Fibroblast of lung (primary cell): Measurements from ENCODE around the gene PIGX. TPM values are rescaled to one million over a fixed set of nuclear protein-coding genes. Genes with fewer than 3 reads are reported as not detected.

ENCODE experiments used
- DNase-seq, 2 donors: peaks; one replicate each; pipeline versions ENCODE4 v3.0.0 to v3.0.0-alpha.2; 2010; ENCODE audit warnings: low read depth in 2 of 2
- H2AFZ ChIP-seq: 2 replicates; pipeline ENCODE4 v1.5.1; 2012; ENCODE audit warnings: low read length, control low read depth, inconsistent platforms
- H3K27ac ChIP-seq: 2 replicates; pipeline ENCODE4 v1.5.1; 2011; ENCODE audit warnings: low read length, control low read depth; ENCODE audit not compliant: insufficient read depth
- H3K27me3 ChIP-seq: 2 replicates; pipeline ENCODE4 v1.5.1; 2011; ENCODE audit warnings: mild to moderate bottlenecking, low read length; ENCODE audit not compliant: control insufficient read depth, insufficient read depth
- H3K36me3 ChIP-seq: 2 replicates; pipeline ENCODE4 v1.5.1; 2011; ENCODE audit warnings: low read length; ENCODE audit not compliant: control insufficient read depth, insufficient read depth
- H3K4me1 ChIP-seq: 2 replicates; pipeline ENCODE4 v1.5.1; 2011; ENCODE audit warnings: low read length; ENCODE audit not compliant: control insufficient read depth, insufficient read depth; ENCODE audit errors: extremely low read depth
- H3K4me2 ChIP-seq: 2 replicates; pipeline ENCODE4 v1.5.1; 2011; ENCODE audit warnings: low read length, control low read depth; ENCODE audit not compliant: insufficient read depth; ENCODE audit errors: extremely low read depth
- H3K4me3 ChIP-seq, 4 experiments: fragments of 200-600 bp in 1 of 4; sonication (generic) in 1 of 4; replicated peaks in 1 of 4; 2 replicates each; pipeline ENCODE4 v1.5.1; 2011 to 2016; ENCODE audit warnings: low read length in 4 of 4, low read depth in 3 of 4, mild to moderate bottlenecking in 3 of 4, control low read depth in 2 of 4, inconsistent platforms in 1 of 4, mixed read lengths in 1 of 4; ENCODE audit not compliant: insufficient read depth in 1 of 4; ENCODE audit errors: control extremely low read depth in 1 of 4
- H3K79me2 ChIP-seq: 2 replicates; pipeline ENCODE4 v1.5.1; 2012; ENCODE audit warnings: mild to moderate bottlenecking, low read length, inconsistent platforms; ENCODE audit not compliant: control insufficient read depth, insufficient read depth
- H3K9ac ChIP-seq: 2 replicates; pipeline ENCODE4 v1.5.1; 2011; ENCODE audit warnings: mild to moderate bottlenecking, low read length, control low read depth; ENCODE audit not compliant: insufficient read depth
- H3K9me3 ChIP-seq: 2 replicates; pipeline ENCODE4 v1.5.1; 2012; ENCODE audit warnings: low read depth, low read length; ENCODE audit not compliant: control insufficient read depth, insufficient read depth
- H4K20me1 ChIP-seq: 2 replicates; pipeline ENCODE4 v1.5.1; 2011; ENCODE audit warnings: low read length; ENCODE audit not compliant: control insufficient read depth, insufficient read depth; ENCODE audit errors: extremely low read depth
- CTCF ChIP-seq, 2 donors: IDR thresholded peaks in 1 of 2; conservative IDR thresholded peaks in 1 of 2; 1 replicate in 1 of 2; 2 replicates in 1 of 2; pipeline ENCODE4 v1.5.1; 2011 to 2012; ENCODE audit warnings: low read length in 2 of 2, control low read depth in 1 of 2, inconsistent platforms in 1 of 2, low read depth in 1 of 2, mild to moderate bottlenecking in 1 of 2
- EZH2 ChIP-seq: IDR thresholded peaks from 2 replicates; pipeline ENCODE4 v1.5.1; 2012; ENCODE audit warnings: low read length, control low read depth, mild to moderate bottlenecking; ENCODE audit errors: missing control alignments
- polyA plus RNA-seq, 2 donors: library from polyadenylated mRNA; depleted of rRNA in 1 of 2; stranded (reverse) in 1 of 2; unstranded in 1 of 2; fragments of >200 nt; gene quantifications; 2 replicates each; pipeline ENCODE4 v1.2.1, GENCODE V29; 2011 to 2012; ENCODE audit warnings: missing spikeins in 1 of 2
- total RNA-seq: library from RNA; depleted of rRNA; stranded (reverse); fragments of >200 nt; gene quantifications from 2 replicates; pipeline ENCODE4 v1.2.1, GENCODE V29; 2014

Gene PIGX
- total and polyA plus RNA-seq, 2 donors (not counting 1 experiment from before 2014, with no cell fraction given), result 10.7 to 17.0 TPM

- TF ChIP-seq EZH2 (no peak), CTCF (conservative IDR thresholded peaks at IDR 0.05 in 1 of 2, IDR thresholded peaks at IDR 0.05 in 1 of 2; ENCODE audit: low read depth in 1 of 2, low read length in 2 of 2) (no peak)
- Histone ChIP-seq H3K9me3 (no peaks in the 10 kb centered on the region), H4K20me1 (no peaks in the 10 kb centered on the region), H2AFZ (peak overlapping the region; percentile 60), H3K36me3 (no peaks in the 10 kb centered on the region), H3K27me3 (no peaks in the 10 kb centered on the region), H3K79me2 (no peaks in the 10 kb centered on the region), H3K9ac (no peak overlapping the region), H3K27ac (peak overlapping the region; percentile 16), H3K4me2 (peak overlapping the region; percentile 32), H3K4me1 (peaks cover 3% of the 10 kb centered on the region), H3K4me3 (no peak overlapping the region)
- peak; percentile 69 to 75 for DNase-seq
These were observed 45.9 kb upstream of the PIGX start for GRCh38 chr3:196666001-196666867.

GRCh38 chr3:196667056-196667825 is 44.9 kb upstream of the PIGX start:
- H3K27ac ChIP-seq, result no peak overlapping the region
- H3K4me1 ChIP-seq, result peaks cover 3% of the 10 kb centered on the region
- H4K20me1 ChIP-seq, result no peaks in the 10 kb centered on the region
- no peaks in the 10 kb centered on the region for H3K27me3 ChIP-seq
- no peak for TF ChIP-seq EZH2
- no peak for TF ChIP-seq CTCF (conservative IDR thresholded peaks at IDR 0.05 in 1 of 2, IDR thresholded peaks at IDR 0.05 in 1 of 2; ENCODE audit: low read depth in 1 of 2, low read length in 2 of 2)
- H3K9ac ChIP-seq, result no peak overlapping the region
- no peaks in the 10 kb centered on the region for H3K9me3 ChIP-seq
- H3K79me2 ChIP-seq, result no peaks in the 10 kb centered on the region
- no peak overlapping the region for H3K4me3 ChIP-seq
- no peak overlapping the region for H2AFZ ChIP-seq
- DNase-seq, result no peak
- no peak overlapping the region for H3K4me2 ChIP-seq
- H3K36me3 ChIP-seq, result no peaks in the 10 kb centered on the region

GRCh38 chr3:196670339-196670738 is 41.8 kb upstream of the PIGX start:
- no peak overlapping the region for H3K27ac ChIP-seq
- H3K27me3 ChIP-seq, result no peaks in the 10 kb centered on the region
- H3K79me2 ChIP-seq, result no peaks in the 10 kb centered on the region
- no peaks in the 10 kb centered on the region for H4K20me1 ChIP-seq
- H3K9me3 ChIP-seq, result no peaks in the 10 kb centered on the region
- no peak for DNase-seq
- H2AFZ ChIP-seq, result no peak overlapping the region
- no peak overlapping the region for H3K4me2 ChIP-seq
- no peaks in the 10 kb centered on the region for H3K36me3 ChIP-seq
- TF ChIP-seq EZH2, result no peak
- TF ChIP-seq CTCF (conservative IDR thresholded peaks at IDR 0.05 in 1 of 2, IDR thresholded peaks at IDR 0.05 in 1 of 2; ENCODE audit: low read depth in 1 of 2, low read length in 2 of 2), result no peak
- H3K9ac ChIP-seq, result no peak overlapping the region
- H3K4me1 ChIP-seq, result peaks cover 3% of the 10 kb centered on the region
- H3K4me3 ChIP-seq, result no peak overlapping the region
